ENCODE measurements around the gene DISP3.

DISP3 gene

GRCh38 chr1:11478571-11479374, at the start of gene DISP3:
DISP3 (plus strand) TSS chr1:11479155; CDS start chr1:11500993, 21,838 bp downstream.
- peak; percentile 75 for DNase-seq

GRCh38 chr1:11429226-11429625, 49.7 kb upstream of the DISP3 start:
- no peak for DNase-seq

- DNase-seq, result no peak
Measured at GRCh38 chr1:11429935-11430334, 49.0 kb upstream of the DISP3 start.

- DNase-seq, result no peak
Measured at GRCh38 chr1:11431941-11432507, 46.9 kb upstream of the DISP3 start.

- no peak for DNase-seq
Measured at GRCh38 chr1:11432526-11432925, 46.4 kb upstream of the DISP3 start.

- DNase-seq, result no peak
Measured at GRCh38 chr1:11434501-11434900, 44.5 kb upstream of the DISP3 start.

- no peak for DNase-seq
Measured at GRCh38 chr1:11434926-11435325, 44.0 kb upstream of the DISP3 start.

DNA sequence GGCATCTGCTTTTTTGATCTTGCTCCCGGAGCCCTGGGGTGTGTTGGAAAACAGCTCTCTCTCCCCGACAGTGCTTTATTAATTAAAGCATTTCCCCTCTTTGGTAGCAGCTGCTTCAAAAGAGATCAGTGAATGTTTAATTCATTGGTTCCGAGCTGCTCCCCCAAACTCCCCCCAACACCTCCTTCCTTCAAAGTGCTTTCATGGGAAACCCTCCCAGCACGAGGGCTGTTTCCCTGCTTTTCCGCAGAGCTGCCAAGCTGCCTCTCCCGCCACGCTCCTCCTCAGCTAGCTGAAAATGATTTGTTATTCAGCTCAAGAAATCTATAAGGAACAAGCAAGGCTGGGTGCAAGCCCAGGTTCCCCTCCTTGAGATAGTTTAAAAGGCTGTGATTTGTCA, 40.0 kb upstream of the DISP3 start:
- DNase-seq, result no peak

DNA sequence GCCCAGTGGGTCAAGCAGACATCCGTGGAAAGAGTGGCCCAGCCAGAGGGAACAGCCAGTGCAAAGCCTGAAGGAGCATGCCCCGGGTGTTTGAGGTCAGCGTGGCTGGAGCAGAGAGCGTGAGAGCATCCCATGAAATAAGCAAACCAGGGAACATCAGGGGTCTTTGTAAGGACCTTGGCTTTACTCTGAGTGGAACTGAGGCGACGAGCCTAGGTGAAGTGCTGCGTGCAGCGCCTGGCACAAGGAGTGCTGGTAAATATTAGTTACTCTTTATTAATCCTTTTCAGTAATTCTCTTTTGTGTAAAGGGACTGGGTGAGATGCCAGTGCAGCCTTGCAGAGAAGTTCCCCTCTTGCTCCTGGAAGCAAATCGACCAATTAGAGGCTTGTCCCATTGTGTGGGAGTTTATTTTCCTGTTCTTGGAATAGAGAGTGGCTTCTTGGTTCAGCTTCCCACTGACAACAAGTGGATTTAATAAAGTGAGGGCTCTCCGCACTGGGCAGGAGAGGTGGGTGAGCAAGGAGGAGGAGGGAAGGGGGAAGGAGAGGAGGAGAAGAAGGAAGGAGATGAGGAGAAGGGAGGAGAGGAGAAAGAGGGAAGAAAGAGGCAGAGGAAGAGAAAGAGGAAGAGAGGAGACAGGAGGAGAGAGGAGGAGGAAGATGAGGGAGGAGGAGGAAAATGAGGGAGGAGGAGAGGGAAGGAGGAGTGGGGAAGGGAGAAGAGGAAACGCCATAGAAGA, 37.6 kb upstream of the DISP3 start:
- DNase-seq, result no peak

DNA sequence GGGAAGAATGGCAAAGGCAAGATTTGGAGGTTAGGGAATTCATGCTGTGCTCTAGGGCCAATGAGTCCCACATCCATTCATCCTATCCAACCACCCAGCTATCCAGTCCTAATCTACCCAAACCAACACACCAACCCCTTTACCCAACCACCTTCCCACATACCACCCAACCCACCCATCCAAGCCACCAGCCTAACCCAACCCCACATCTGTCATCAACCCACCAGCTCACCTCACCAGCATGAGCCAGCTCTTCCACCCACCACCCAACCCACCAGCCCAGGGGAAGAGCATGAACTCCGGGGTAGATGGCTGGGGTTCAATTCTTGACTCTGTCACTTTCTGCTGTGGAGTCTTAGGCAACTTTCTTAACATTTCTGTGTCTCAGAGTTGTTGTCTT, 35.9 kb upstream of the DISP3 start:
- DNase-seq, result no peak

- DNase-seq, result no peak
Measured at GRCh38 chr1:11443961-11444658, 34.8 kb upstream of the DISP3 start.

- no peak for DNase-seq
Measured at GRCh38 chr1:11444907-11445306, 34.0 kb upstream of the DISP3 start.

DNA sequence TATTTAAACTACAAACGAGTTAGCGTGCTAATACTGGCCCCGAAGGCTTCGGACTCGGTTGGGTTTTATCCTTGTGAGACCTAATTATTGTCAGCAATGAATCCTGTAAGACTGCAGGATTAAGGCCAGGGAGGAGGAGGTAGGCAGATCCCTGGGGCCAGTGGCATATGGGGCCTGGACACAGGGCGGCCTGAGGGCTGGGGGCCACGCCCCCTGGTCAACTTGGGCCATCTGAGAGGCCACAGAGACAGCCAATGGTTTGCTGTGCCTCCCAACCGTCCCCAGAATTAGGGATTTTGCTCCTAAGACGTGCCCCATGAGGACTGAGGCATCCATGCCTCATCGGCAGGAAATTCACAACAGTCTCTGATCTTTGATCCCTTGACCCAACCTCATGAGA, 31.1 kb upstream of the DISP3 start:
- no peak for DNase-seq

- DNase-seq, result no peak
Measured at GRCh38 chr1:11448373-11449099, 30.4 kb upstream of the DISP3 start.

GRCh38 chr1:11449100-11449403, 29.9 kb upstream of the DISP3 start:
- no peak for DNase-seq

GRCh38 chr1:11450310-11450709, 28.6 kb upstream of the DISP3 start:
- DNase-seq, result no peak

DNA sequence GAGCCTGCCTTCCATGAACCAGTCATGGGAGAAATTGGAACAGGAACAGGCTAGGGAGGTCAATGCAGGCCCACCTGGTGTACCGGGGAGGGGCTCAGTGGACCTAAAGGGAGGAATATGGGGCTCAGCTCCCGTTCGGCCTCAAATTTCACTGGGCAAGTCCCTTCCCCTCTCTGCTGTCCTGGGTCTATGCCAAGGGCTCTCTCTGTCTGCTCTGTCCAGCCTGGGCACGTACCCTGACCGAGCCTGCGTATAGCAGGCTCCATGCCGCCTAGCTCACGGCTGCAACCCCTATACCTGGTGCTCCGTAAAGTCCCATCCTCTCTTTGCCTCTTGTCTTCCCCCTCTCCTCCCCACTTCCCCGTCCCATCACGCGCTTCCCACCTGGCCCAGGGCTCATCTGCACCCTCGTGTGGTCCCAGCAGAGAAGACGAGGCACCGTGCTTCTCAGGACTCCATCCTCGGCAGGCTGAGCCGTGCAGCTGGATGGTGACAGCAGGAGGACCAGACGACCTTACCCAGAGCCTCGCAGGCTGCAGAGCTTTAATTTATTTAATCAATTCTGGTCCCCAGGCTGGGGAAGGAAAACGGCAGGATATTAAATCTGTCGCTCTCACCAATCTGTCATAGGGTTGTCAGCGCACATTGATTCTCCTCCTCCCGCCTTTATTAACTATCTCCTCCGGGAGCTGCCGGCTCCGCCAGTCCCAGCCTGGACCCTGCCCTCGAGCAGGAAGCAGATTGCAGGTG, 25.0 kb upstream of the DISP3 start:
- no peak for DNase-seq

DNA sequence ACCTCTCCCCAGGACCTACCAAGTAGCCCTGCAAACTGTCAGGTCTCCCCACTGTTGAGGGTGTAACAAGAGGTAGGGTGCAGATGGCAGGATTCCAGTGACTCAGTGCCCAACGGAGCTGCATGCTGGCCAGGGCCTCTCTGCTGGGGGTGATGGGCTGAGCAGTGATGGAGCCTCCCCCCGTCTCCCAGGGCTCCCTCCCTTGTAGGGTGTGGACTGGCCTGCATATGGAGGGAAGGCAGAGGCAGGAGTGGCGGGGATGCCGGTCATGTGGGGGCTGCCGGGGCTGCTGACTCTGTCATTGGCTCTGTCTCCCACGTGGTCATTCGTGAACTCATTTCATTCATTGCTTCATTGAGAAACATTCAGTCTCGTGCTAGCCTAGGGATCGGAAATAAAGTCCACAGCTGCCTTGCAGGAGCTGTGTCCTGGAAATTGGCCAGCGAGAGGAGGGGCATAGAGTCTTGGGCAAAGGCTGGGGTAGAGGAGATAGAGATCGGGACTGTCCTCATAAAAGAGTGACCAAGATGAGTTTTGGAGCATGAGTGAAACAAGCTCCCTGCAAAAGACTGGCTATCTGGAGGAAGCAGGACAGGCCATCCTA, 22.9 kb upstream of the DISP3 start:
- no peak for DNase-seq

GRCh38 chr1:11456965-11457364, 22.0 kb upstream of the DISP3 start:
- DNase-seq, result no peak

DNA sequence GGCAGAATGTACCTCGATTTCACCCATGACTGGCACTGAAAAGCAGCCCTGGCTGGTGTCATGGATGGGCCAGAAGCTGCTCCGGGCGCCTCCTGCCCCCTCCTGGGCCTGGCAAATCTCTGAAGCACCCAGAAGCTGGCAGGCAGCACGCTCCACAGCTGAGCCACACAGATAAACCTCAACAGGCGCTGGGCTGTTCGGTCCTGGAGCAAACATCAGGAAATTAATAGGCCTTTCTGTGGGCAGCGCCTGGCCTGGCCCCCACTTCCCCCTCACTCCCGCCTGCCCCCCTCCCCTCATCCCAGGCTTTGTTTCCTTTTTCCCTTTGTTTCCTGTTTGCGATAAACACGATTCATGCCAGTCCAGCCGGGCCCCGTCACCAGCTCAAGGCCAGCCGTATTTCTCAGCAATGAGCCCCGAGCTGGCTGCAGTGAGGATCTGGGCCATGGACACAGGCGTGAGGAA, 20.1 kb upstream of the DISP3 start:
- no peak for DNase-seq

GRCh38 chr1:11461531-11462137, 17.3 kb upstream of the DISP3 start:
- DNase-seq, result no peak

Measured in activated CD4-positive, CD25-positive, alpha-beta regulatory T cell treated with anti-CD3 and anti-CD28 coated beads, Interleukin-2, amount 50 U/mL, for 72 hours (primary cell).